ENCODE results near the gene IER3. TPM values are rescaled to one million over a fixed set of nuclear protein-coding genes. Genes with fewer than 3 reads are reported as not detected.

The IER3 gene
- total and polyA plus RNA-seq, 2 experiments from 2014 or later: 19.9 to 21.2 TPM

DNA sequence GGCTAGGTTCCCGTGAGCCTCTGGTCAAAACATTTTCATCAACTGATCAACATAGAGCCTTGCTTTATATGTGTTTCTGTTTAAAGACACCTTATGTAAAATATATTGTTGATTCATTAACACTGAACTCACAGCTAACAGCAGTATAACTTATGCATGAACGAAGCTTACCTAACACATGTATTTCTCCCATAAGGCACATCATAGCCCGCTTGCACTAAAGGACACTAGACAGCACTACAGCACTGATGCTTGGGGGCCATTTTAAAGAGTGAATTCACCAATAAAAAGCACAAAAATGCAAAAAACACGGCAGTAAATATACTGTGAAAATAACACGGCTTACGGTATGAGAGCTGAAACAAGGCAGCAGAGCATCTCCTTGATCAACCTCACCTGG, 5.8 kb downstream of the IER3 start:
- TF ChIP-seq NANOG (IDR thresholded peaks at IDR 0.05; ENCODE audit: borderline replicate concordance) (no peak), EZH2phosphoT487 (IDR thresholded peaks at IDR 0.05; ENCODE audit: unreplicated experiment) (no peak), ZNF331 (CRISPR knock-in tag; IDR thresholded peaks at IDR 0.05; ENCODE audit: low read depth) (no peak), EZH2 (IDR thresholded peaks at IDR 0.05; ENCODE audit: low read depth, unreplicated experiment) (no peak), POLR2AphosphoS5 (IDR thresholded peaks at IDR 0.05; ENCODE audit: low read depth) (no peak)
- TF ChIP-seq, protein P1, sequence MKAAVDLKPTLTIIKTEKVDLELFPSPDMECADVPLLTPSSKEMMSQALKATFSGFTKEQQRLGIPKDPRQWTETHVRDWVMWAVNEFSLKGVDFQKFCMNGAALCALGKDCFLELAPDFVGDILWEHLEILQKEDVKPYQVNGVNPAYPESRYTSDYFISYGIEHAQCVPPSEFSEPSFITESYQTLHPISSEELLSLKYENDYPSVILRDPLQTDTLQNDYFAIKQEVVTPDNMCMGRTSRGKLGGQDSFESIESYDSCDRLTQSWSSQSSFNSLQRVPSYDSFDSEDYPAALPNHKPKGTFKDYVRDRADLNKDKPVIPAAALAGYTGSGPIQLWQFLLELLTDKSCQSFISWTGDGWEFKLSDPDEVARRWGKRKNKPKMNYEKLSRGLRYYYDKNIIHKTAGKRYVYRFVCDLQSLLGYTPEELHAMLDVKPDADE (IDR thresholded peaks at IDR 0.05): no peak
- Mint-ChIP-seq H3K9me3 (no peaks in the 10 kb centered on the region), H3K4me3 (no peak overlapping the region), H3K36me3 (ENCODE audit: low read depth) (peaks cover 70% of the 10 kb centered on the region), H3K4me1 (peaks cover 15% of the 10 kb centered on the region), H3K27ac (no peak overlapping the region), H3K27me3 (ENCODE audit: insufficient read depth, low read depth, poor library complexity) (peaks cover 15% of the 10 kb centered on the region)
- Histone ChIP-seq H3K4me3 (no peak overlapping the region), H3K27me3 (ENCODE audit: insufficient read depth) (peaks cover 5% of the 10 kb centered on the region), H2AFZ (no peak overlapping the region), H3K79me2 (replicated peaks; ENCODE audit: insufficient read depth) (peaks cover 16% of the 10 kb centered on the region), H3K36me3 (ENCODE audit: insufficient read depth) (peaks cover 31% of the 10 kb centered on the region), H3F3A (replicated peaks; ENCODE audit: low read depth) (peaks cover 27% of the 10 kb centered on the region), H3K27ac (ENCODE audit: low read depth) (no peak overlapping the region), H3K9me2 (ENCODE audit: insufficient read depth) (no peaks in the 10 kb centered on the region), H3K4me2 (no peak overlapping the region), H4K20me1 (replicated peaks; ENCODE audit: insufficient read depth) (peaks cover 18% of the 10 kb centered on the region), H3K4me1 (ENCODE audit: insufficient read depth) (peaks cover 13% of the 10 kb centered on the region)
- no peak for ATAC-seq
- no peak for DNase-seq (ENCODE audit: low spot score)

DNA sequence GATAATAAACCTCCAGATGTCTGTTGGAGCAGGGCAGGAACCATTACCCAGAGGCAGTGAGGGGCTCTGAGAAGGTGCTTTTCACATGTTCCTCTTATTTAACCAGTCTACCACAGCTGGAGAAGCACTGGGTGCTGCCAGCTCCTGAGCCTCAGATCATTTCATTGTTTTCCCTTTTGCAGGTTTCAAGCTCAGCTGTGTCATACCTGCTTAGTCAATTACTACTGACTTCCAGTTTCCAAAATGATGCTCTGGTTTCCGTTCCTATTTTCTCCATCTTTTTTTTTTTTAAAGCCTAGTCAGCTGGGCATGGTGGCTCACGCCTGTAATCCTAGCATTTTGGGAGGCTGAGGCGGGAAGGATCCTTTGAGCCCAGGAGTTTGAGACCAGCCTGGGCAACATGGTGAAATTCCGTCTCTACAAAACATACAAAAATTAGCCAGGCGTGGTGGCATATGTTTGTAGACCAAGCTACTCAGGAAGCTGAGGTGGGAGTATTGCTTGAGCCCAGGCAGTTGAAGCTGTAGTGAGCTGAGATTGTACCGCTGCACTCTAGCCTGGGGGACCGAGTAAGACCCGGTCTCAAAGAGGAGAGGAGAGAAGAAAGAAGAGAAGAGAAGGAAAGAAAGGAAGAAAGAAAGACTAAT, 8.6 kb downstream of the IER3 start:
- ATAC-seq: no peak
- H3K9me2 ChIP-seq (ENCODE audit: insufficient read depth): no peaks in the 10 kb centered on the region
- H2AFZ ChIP-seq: no peak overlapping the region
- no peaks in the 10 kb centered on the region for H3K9me3 Mint-ChIP-seq
- H3K4me1 ChIP-seq (ENCODE audit: insufficient read depth): no peaks in the 10 kb centered on the region
- H3K36me3 Mint-ChIP-seq (ENCODE audit: low read depth): peaks cover 71% of the 10 kb centered on the region
- peaks cover 11% of the 10 kb centered on the region for H3K27me3 Mint-ChIP-seq (ENCODE audit: insufficient read depth, low read depth, poor library complexity)
- DNase-seq (ENCODE audit: low spot score): no peak
- H3K4me3 ChIP-seq: no peak overlapping the region
- H3K4me3 Mint-ChIP-seq: no peak overlapping the region
- H3K27ac Mint-ChIP-seq: no peak overlapping the region
- H3F3A ChIP-seq (replicated peaks; ENCODE audit: low read depth): peaks cover 14% of the 10 kb centered on the region
- peaks cover 14% of the 10 kb centered on the region for H4K20me1 ChIP-seq (replicated peaks; ENCODE audit: insufficient read depth)
- no peak overlapping the region for H3K4me2 ChIP-seq
- H3K4me1 Mint-ChIP-seq: peaks cover 6% of the 10 kb centered on the region
- no peaks in the 10 kb centered on the region for H3K27me3 ChIP-seq (ENCODE audit: insufficient read depth)
- peaks cover 5% of the 10 kb centered on the region; the same call in 1 of the 2 replicates for H3K79me2 ChIP-seq (replicated peaks; ENCODE audit: insufficient read depth)
- H3K27ac ChIP-seq (ENCODE audit: low read depth): no peak overlapping the region
- peaks cover 31% of the 10 kb centered on the region for H3K36me3 ChIP-seq (ENCODE audit: insufficient read depth)
- TF ChIP-seq, protein P2, sequence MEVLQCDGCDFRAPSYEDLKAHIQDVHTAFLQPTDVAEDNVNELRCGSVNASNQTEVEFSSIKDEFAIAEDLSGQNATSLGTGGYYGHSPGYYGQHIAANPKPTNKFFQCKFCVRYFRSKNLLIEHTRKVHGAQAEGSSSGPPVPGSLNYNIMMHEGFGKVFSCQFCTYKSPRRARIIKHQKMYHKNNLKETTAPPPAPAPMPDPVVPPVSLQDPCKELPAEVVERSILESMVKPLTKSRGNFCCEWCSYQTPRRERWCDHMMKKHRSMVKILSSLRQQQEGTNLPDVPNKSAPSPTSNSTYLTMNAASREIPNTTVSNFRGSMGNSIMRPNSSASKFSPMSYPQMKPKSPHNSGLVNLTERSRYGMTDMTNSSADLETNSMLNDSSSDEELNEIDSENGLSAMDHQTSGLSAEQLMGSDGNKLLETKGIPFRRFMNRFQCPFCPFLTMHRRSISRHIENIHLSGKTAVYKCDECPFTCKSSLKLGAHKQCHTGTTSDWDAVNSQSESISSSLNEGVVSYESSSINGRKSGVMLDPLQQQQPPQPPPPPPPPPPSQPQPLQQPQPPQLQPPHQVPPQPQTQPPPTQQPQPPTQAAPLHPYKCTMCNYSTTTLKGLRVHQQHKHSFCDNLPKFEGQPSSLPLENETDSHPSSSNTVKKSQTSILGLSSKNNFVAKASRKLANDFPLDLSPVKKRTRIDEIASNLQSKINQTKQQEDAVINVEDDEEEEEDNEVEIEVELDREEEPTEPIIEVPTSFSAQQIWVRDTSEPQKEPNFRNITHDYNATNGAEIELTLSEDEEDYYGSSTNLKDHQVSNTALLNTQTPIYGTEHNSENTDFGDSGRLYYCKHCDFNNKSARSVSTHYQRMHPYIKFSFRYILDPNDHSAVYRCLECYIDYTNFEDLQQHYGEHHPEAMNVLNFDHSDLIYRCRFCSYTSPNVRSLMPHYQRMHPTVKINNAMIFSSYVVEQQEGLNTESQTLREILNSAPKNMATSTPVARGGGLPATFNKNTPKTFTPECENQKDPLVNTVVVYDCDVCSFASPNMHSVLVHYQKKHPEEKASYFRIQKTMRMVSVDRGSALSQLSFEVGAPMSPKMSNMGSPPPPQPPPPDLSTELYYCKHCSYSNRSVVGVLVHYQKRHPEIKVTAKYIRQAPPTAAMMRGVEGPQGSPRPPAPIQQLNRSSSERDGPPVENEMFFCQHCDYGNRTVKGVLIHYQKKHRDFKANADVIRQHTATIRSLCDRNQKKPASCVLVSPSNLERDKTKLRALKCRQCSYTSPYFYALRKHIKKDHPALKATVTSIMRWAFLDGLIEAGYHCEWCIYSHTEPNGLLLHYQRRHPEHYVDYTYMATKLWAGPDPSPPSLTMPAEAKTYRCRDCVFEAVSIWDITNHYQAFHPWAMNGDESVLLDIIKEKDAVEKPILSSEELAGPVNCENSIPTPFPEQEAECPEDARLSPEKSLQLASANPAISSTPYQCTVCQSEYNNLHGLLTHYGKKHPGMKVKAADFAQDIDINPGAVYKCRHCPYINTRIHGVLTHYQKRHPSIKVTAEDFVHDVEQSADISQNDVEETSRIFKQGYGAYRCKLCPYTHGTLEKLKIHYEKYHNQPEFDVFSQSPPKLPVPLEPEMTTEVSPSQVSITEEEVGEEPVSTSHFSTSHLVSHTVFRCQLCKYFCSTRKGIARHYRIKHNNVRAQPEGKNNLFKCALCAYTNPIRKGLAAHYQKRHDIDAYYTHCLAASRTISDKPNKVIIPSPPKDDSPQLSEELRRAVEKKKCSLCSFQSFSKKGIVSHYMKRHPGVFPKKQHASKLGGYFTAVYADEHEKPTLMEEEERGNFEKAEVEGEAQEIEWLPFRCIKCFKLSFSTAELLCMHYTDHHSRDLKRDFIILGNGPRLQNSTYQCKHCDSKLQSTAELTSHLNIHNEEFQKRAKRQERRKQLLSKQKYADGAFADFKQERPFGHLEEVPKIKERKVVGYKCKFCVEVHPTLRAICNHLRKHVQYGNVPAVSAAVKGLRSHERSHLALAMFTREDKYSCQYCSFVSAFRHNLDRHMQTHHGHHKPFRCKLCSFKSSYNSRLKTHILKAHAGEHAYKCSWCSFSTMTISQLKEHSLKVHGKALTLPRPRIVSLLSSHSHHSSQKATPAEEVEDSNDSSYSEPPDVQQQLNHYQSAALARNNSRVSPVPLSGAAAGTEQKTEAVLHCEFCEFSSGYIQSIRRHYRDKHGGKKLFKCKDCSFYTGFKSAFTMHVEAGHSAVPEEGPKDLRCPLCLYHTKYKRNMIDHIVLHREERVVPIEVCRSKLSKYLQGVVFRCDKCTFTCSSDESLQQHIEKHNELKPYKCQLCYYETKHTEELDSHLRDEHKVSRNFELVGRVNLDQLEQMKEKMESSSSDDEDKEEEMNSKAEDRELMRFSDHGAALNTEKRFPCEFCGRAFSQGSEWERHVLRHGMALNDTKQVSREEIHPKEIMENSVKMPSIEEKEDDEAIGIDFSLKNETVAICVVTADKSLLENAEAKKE (CRISPR knock-in tag; IDR thresholded peaks at IDR 0.05): no peak
- TF ChIP-seq, protein P3, sequence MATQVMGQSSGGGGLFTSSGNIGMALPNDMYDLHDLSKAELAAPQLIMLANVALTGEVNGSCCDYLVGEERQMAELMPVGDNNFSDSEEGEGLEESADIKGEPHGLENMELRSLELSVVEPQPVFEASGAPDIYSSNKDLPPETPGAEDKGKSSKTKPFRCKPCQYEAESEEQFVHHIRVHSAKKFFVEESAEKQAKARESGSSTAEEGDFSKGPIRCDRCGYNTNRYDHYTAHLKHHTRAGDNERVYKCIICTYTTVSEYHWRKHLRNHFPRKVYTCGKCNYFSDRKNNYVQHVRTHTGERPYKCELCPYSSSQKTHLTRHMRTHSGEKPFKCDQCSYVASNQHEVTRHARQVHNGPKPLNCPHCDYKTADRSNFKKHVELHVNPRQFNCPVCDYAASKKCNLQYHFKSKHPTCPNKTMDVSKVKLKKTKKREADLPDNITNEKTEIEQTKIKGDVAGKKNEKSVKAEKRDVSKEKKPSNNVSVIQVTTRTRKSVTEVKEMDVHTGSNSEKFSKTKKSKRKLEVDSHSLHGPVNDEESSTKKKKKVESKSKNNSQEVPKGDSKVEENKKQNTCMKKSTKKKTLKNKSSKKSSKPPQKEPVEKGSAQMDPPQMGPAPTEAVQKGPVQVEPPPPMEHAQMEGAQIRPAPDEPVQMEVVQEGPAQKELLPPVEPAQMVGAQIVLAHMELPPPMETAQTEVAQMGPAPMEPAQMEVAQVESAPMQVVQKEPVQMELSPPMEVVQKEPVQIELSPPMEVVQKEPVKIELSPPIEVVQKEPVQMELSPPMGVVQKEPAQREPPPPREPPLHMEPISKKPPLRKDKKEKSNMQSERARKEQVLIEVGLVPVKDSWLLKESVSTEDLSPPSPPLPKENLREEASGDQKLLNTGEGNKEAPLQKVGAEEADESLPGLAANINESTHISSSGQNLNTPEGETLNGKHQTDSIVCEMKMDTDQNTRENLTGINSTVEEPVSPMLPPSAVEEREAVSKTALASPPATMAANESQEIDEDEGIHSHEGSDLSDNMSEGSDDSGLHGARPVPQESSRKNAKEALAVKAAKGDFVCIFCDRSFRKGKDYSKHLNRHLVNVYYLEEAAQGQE (IDR thresholded peaks at IDR 0.05; ENCODE audit: unreplicated experiment): no peak
- TF ChIP-seq ZNF114 (CRISPR knock-in tag; IDR thresholded peaks at IDR 0.05) (no peak), POLR2AphosphoS5 (IDR thresholded peaks at IDR 0.05; ENCODE audit: low read depth) (no peak), EZH2 (IDR thresholded peaks at IDR 0.05; ENCODE audit: low read depth, unreplicated experiment) (no peak), JUNB (IDR thresholded peaks at IDR 0.05; ENCODE audit: unreplicated experiment) (no peak), STAT1 (IDR thresholded peaks at IDR 0.05; ENCODE audit: unreplicated experiment) (no peak)
